Parathyroid adenoma (tissue), 2 donors: ENCODE results near the gene TREML2.

ENCODE experiments used
- H2AFZ ChIP-seq: fragments of 300-600 bp; sonication (generic); one replicate; pipeline ENCODE4 v1.7.0; 2017; ENCODE audit warnings: antibody characterized with exemption, mild to moderate bottlenecking
- H3K27ac ChIP-seq: fragments of 300-600 bp; sonication (generic); one replicate; pipeline ENCODE4 v1.7.0; 2017
- H3K27me3 ChIP-seq: fragments of 300-600 bp; sonication (generic); one replicate; pipeline ENCODE4 v1.7.0; 2017; ENCODE audit warnings: low read length; ENCODE audit not compliant: control insufficient read depth, insufficient read depth
- H3K36me3 ChIP-seq: fragments of 300-600 bp; sonication (generic); one replicate; pipeline ENCODE4 v1.7.0; 2017; ENCODE audit warnings: low read length; ENCODE audit not compliant: control insufficient read depth, insufficient read depth
- H3K4me1 ChIP-seq: fragments of 300-600 bp; sonication (generic); one replicate; pipeline ENCODE4 v1.7.0; 2017; ENCODE audit warnings: control low read depth
- H3K4me2 ChIP-seq: fragments of 300-600 bp; sonication (generic); one replicate; pipeline ENCODE4 v1.7.0; 2017; ENCODE audit warnings: low read length
- H3K4me3 ChIP-seq: fragments of 300-600 bp; sonication (generic); one replicate; pipeline ENCODE4 v1.7.0; 2017; ENCODE audit warnings: low read depth, low read length
- H3K79me2 ChIP-seq: fragments of 300-600 bp; sonication (generic); one replicate; pipeline ENCODE4 v1.7.0; 2017; ENCODE audit warnings: control low read depth
- H3K9ac ChIP-seq: fragments of 300-600 bp; sonication (generic); one replicate; pipeline ENCODE4 v1.7.0; 2017; ENCODE audit warnings: mild to moderate bottlenecking
- H3K9me3 ChIP-seq: fragments of 300-600 bp; sonication (generic); one replicate; pipeline ENCODE4 v1.7.0; 2017; ENCODE audit warnings: low read length; ENCODE audit not compliant: control insufficient read depth
- CTCF ChIP-seq: fragments of 300-600 bp; sonication (generic); IDR thresholded peaks from one replicate; pipeline ENCODE4 v1.7.0; 2017; ENCODE audit warnings: antibody characterized with exemption, mild to moderate bottlenecking
- donor health status: primary hyperparathyroidism.

TREML2 gene

DNA sequence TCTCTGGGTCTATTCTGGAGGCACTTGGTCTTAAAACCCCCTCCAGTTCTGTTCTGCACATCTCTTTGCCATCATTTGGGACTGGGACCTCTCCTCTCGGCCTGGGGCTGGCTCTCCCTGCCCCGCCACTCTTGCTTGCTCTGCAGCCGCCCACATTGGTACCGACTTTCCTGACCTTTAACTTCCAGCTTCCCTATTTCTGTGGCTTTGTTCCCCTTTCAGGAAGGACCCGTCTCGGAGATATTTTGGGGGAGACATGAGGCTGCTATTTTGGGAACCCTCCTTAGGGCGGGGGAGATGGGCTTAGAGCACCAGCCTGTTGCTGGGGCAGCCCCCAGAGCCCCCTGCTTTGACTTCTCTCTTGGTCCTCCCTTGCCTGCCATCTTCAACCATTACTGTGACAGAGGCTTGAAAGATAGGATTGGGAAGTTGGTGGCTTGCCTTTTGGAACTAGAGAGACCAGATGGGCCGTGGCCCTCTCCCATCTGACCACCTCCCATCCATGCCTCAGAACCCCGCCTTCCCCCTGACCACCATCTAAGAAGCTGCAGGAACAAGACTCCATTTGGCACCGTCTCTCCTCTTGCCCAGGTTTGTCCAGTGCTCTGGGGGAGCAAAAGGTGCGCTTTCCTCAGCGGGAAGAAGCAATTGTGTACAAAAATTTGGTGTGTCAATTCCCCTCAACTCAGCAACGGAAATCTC is 38.9 kb downstream of the TREML2 start:
- no peak overlapping the region for H3K27ac ChIP-seq
- no peaks in the 10 kb centered on the region for H3K79me2 ChIP-seq
- no peak for TF ChIP-seq CTCF
- H3K36me3 ChIP-seq, result no peaks in the 10 kb centered on the region
- no peaks in the 10 kb centered on the region for H3K9me3 ChIP-seq
- no peak overlapping the region for H3K4me2 ChIP-seq
- H3K9ac ChIP-seq, result no peak overlapping the region
- no peak overlapping the region for H3K4me3 ChIP-seq
- H3K4me1 ChIP-seq, result no peaks in the 10 kb centered on the region
- H3K27me3 ChIP-seq, result no peaks in the 10 kb centered on the region
- no peak overlapping the region for H2AFZ ChIP-seq

DNA sequence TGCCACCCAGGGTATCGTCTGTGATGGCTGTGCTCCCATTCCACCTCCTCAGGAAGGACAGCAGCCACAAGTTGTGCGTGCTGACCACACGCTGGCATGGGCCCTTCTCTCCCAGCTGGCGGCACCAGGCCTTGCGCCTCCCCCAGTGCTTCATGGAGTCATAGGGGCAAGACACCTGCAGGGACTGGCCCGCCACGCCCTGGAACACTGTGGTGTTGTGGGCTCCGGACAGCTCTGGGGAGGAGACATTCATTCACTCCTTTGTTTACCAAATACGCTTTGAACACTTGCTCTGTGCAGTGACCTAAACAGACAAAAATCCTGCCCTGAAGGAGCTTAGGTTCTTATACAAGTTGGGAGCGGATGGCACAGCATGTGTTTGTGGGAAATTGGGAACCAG is 39.6 kb downstream of the TREML2 start:
- TF ChIP-seq CTCF, result no peak
- no peak overlapping the region for H3K4me2 ChIP-seq
- H3K9ac ChIP-seq, result no peak overlapping the region
- no peak overlapping the region for H3K4me3 ChIP-seq
- H2AFZ ChIP-seq, result no peak overlapping the region
- H3K79me2 ChIP-seq, result no peaks in the 10 kb centered on the region
- H3K27me3 ChIP-seq, result no peaks in the 10 kb centered on the region
- no peak overlapping the region for H3K27ac ChIP-seq
- H3K4me1 ChIP-seq, result no peaks in the 10 kb centered on the region
- no peaks in the 10 kb centered on the region for H3K9me3 ChIP-seq
- no peaks in the 10 kb centered on the region for H3K36me3 ChIP-seq

- TF ChIP-seq CTCF, result no peak
- no peaks in the 10 kb centered on the region for H3K27me3 ChIP-seq
- no peaks in the 10 kb centered on the region for H3K79me2 ChIP-seq
- no peaks in the 10 kb centered on the region for H3K4me1 ChIP-seq
- no peaks in the 10 kb centered on the region for H3K9me3 ChIP-seq
- H3K4me2 ChIP-seq, result no peak overlapping the region
- no peak overlapping the region for H3K9ac ChIP-seq
- no peak overlapping the region for H3K27ac ChIP-seq
- no peaks in the 10 kb centered on the region for H3K36me3 ChIP-seq
- no peak overlapping the region for H2AFZ ChIP-seq
- H3K4me3 ChIP-seq, result no peak overlapping the region
Measured at GRCh38 chr6:41160933-41161332, 40.0 kb downstream of the TREML2 start.

- Histone ChIP-seq H3K4me3 (no peak overlapping the region), H3K9me3 (no peaks in the 10 kb centered on the region), H2AFZ (no peak overlapping the region), H3K4me1 (no peaks in the 10 kb centered on the region), H3K27me3 (no peaks in the 10 kb centered on the region), H3K9ac (no peak overlapping the region), H3K4me2 (no peak overlapping the region), H3K79me2 (no peaks in the 10 kb centered on the region), H3K27ac (no peak overlapping the region), H3K36me3 (no peaks in the 10 kb centered on the region)
- no peak for TF ChIP-seq CTCF
Measured at GRCh38 chr6:41159415-41160082, 41.4 kb downstream of the TREML2 start.

DNA sequence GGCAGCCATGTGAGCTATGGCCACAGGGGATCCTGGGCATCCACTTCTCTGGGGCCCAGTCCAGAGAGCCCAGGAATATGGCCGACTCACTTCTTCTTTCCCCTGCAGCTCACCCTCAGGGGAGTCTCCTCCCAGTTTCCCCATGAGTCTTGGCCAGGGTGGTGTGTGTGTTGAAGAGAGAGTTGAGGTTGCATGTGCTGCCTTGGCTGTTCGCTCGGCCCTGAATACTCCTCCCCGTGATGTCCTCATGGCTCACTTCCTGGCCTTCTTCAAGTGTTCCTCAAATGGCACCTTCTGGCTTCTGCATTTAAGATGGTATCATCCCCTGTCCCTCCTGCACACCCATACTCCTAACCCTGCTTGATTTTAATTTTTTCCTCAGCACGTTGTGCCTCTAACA is 43.6 kb downstream of the TREML2 start:
- no peaks in the 10 kb centered on the region for H3K27me3 ChIP-seq
- no peak for TF ChIP-seq CTCF
- H3K36me3 ChIP-seq, result no peaks in the 10 kb centered on the region
- no peak overlapping the region for H2AFZ ChIP-seq
- no peaks in the 10 kb centered on the region for H3K79me2 ChIP-seq
- H3K4me3 ChIP-seq, result no peak overlapping the region
- H3K4me1 ChIP-seq, result no peaks in the 10 kb centered on the region
- H3K27ac ChIP-seq, result no peak overlapping the region
- H3K4me2 ChIP-seq, result no peak overlapping the region
- H3K9me3 ChIP-seq, result no peaks in the 10 kb centered on the region
- H3K9ac ChIP-seq, result no peak overlapping the region
